Astrocyte (in vitro differentiated cells and primary cell): ENCODE measurements around the gene ITPK1. TPM values are rescaled to one million over a fixed set of nuclear protein-coding genes. Genes with fewer than 3 reads are reported as not detected.

Source experiments
- DNase-seq: peaks from one replicate; pipeline ENCODE4 v3.0.0-alpha.2; 2010; ENCODE audit warnings: low read depth
- FAIRE-seq: peaks from 2 replicates; lab custom pipeline; 2011; peaks lifted over from hg19 to GRCh38; lab: Jason Lieb, UNC
- H2AFZ ChIP-seq: 2 replicates; pipeline ENCODE4 v1.6.0; 2012; ENCODE audit warnings: low read depth, low read length, inconsistent platforms
- H3K27ac ChIP-seq: 2 replicates; pipeline ENCODE4 v1.5.1; 2011; ENCODE audit warnings: low read depth, low read length, inconsistent platforms
- H3K27me3 ChIP-seq: 2 replicates; pipeline ENCODE4 v1.6.0; 2011; ENCODE audit warnings: low read length, inconsistent platforms; ENCODE audit not compliant: insufficient read depth
- H3K36me3 ChIP-seq: 2 replicates; pipeline ENCODE4 v1.5.1; 2011; ENCODE audit warnings: low read length, inconsistent platforms; ENCODE audit not compliant: insufficient read depth
- H3K4me1 ChIP-seq: 2 replicates; pipeline ENCODE4 v1.5.1; 2011; ENCODE audit warnings: low read length, inconsistent platforms; ENCODE audit not compliant: insufficient read depth
- H3K4me2 ChIP-seq: 2 replicates; pipeline ENCODE4 v1.6.0; 2012; ENCODE audit warnings: low read length, inconsistent platforms
- H3K4me3 ChIP-seq: 2 replicates; pipeline ENCODE4 v1.5.1; 2011; ENCODE audit warnings: low read depth, mild to moderate bottlenecking, low read length, inconsistent platforms; ENCODE audit not compliant: insufficient read depth
- H3K79me2 ChIP-seq: 2 replicates; pipeline ENCODE4 v1.6.0; 2012; ENCODE audit warnings: mild to moderate bottlenecking, low read length, inconsistent platforms; ENCODE audit not compliant: insufficient read depth
- H3K9ac ChIP-seq: 2 replicates; pipeline ENCODE4 v1.6.0; 2012; ENCODE audit warnings: mild to moderate bottlenecking, low read length, inconsistent platforms
- H3K9me3 ChIP-seq: 2 replicates; pipeline ENCODE4 v1.5.1; 2012; ENCODE audit warnings: low read depth, mild to moderate bottlenecking, low read length, inconsistent platforms; ENCODE audit not compliant: insufficient read depth
- H4K20me1 ChIP-seq: 2 replicates; pipeline ENCODE4 v1.6.0; 2012; ENCODE audit warnings: low read length, inconsistent platforms; ENCODE audit not compliant: insufficient read depth
- H3K27ac Mint-ChIP-seq: one replicate; pipeline ENCODE4 v1.8.0; 2021; ENCODE audit warnings: mild to moderate bottlenecking, mixed read lengths; ENCODE audit not compliant: unreplicated experiment
- H3K27me3 Mint-ChIP-seq: one replicate; pipeline ENCODE4 v1.8.0; 2021; ENCODE audit warnings: low read depth, mixed read lengths; ENCODE audit not compliant: unreplicated experiment
- H3K36me3 Mint-ChIP-seq: one replicate; pipeline ENCODE4 v1.8.0; 2021; ENCODE audit warnings: low read depth, mixed read lengths; ENCODE audit not compliant: unreplicated experiment
- H3K4me1 Mint-ChIP-seq: one replicate; pipeline ENCODE4 v1.8.0; 2021; ENCODE audit warnings: low read depth, mixed read lengths; ENCODE audit not compliant: unreplicated experiment
- H3K4me3 Mint-ChIP-seq: one replicate; pipeline ENCODE4 v1.8.0; 2021; ENCODE audit warnings: mild to moderate bottlenecking, moderate library complexity, mixed read lengths; ENCODE audit not compliant: unreplicated experiment
- H3K9me3 Mint-ChIP-seq: one replicate; pipeline ENCODE4 v1.8.0; 2021; ENCODE audit warnings: mild to moderate bottlenecking, mixed read lengths; ENCODE audit not compliant: unreplicated experiment
- CTCF ChIP-seq: IDR thresholded peaks from 2 replicates; pipeline ENCODE4 v1.5.1; 2011; ENCODE audit warnings: low read depth, mild to moderate bottlenecking, inconsistent platforms, low read length, moderate library complexity; ENCODE audit not compliant: insufficient read depth
- EZH2 ChIP-seq: IDR thresholded peaks from 2 replicates; pipeline ENCODE4 v1.6.1; 2012; ENCODE audit warnings: mild to moderate bottlenecking, low read length, inconsistent platforms; ENCODE audit not compliant: insufficient read depth
- total RNA-seq: library from RNA; stranded (reverse); gene quantifications from 2 replicates; pipeline ENCODE4 v1.2.1, GENCODE V29; 2021

ITPK1 gene
- total RNA-seq, 1 donor from 2014 or later, result 13.0 TPM

- Mint-ChIP-seq H3K27ac (no peak overlapping the region), H3K9me3 (no peaks in the 10 kb centered on the region), H3K27me3 (peaks cover 14% of the 10 kb centered on the region), H3K36me3 (no peaks in the 10 kb centered on the region), H3K4me1 (no peaks in the 10 kb centered on the region), H3K4me3 (no peak overlapping the region)
- Histone ChIP-seq H3K79me2 (no peaks in the 10 kb centered on the region), H3K4me2 (no peak overlapping the region), H2AFZ (no peak overlapping the region), H3K36me3 (no peaks in the 10 kb centered on the region), H3K9ac (no peak overlapping the region), H3K27me3 (no peaks in the 10 kb centered on the region), H3K4me1 (no peaks in the 10 kb centered on the region), H3K27ac (no peak overlapping the region), H3K9me3 (no peaks in the 10 kb centered on the region), H3K4me3 (no peak overlapping the region), H4K20me1 (no peaks in the 10 kb centered on the region)
- DNase-seq (no peak), FAIRE-seq (no peak)
- TF ChIP-seq EZH2, result no peak
- no peak for TF ChIP-seq CTCF
Observed at GRCh38 chr14:92938235-92938875, 177.4 kb downstream of the ITPK1 start.

GRCh38 chr14:92937051-92937937 lies 178.4 kb downstream of the ITPK1 start:
- no peak overlapping the region for H3K9ac ChIP-seq
- no peaks in the 10 kb centered on the region for H3K9me3 ChIP-seq
- H3K27me3 Mint-ChIP-seq, result peaks cover 12% of the 10 kb centered on the region
- no peaks in the 10 kb centered on the region for H3K36me3 Mint-ChIP-seq
- no peaks in the 10 kb centered on the region for H3K79me2 ChIP-seq
- H3K27me3 ChIP-seq, result no peaks in the 10 kb centered on the region
- no peak overlapping the region for H3K4me3 ChIP-seq
- no peak for DNase-seq
- H3K9me3 Mint-ChIP-seq, result no peaks in the 10 kb centered on the region
- no peak overlapping the region for H3K27ac Mint-ChIP-seq
- no peak overlapping the region for H2AFZ ChIP-seq
- H4K20me1 ChIP-seq, result no peaks in the 10 kb centered on the region
- FAIRE-seq, result no peak
- no peak overlapping the region for H3K4me2 ChIP-seq
- no peak overlapping the region for H3K27ac ChIP-seq
- H3K4me1 Mint-ChIP-seq, result no peaks in the 10 kb centered on the region
- TF ChIP-seq CTCF (no peak), EZH2 (no peak)
- H3K36me3 ChIP-seq, result no peaks in the 10 kb centered on the region
- H3K4me3 Mint-ChIP-seq, result no peak overlapping the region
- H3K4me1 ChIP-seq, result no peaks in the 10 kb centered on the region
